GM21360 (cell line): ENCODE results near the gene FUNDC2.

Experiments
- ATAC-seq: cut with Tn5 transposase; IDR thresholded peaks from one replicate; pipeline ENCODE4 v1.9.1; 2021; ENCODE audit warnings: mild to moderate bottlenecking, moderate library complexity; ENCODE audit not compliant: unreplicated experiment

FUNDC2 gene

DNA sequence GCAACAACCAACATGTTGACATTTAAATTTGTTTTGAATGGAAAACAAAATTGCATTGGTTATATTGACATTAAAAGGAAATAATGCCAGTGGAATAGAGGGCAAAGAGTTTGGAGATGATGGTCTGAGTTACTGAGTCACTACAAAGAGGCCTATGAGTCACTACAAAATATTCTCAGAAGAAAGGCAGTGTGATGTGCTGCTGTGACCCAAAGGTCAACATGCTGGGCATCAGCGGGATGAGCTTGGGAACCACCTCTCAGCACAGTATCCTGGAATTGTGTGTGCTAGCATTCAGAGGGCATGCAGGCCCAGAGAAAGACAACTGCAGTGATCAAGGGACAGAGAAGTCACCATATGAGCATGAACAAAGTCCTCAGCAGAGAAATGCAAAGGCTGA is 41.5 kb downstream of the FUNDC2 start:
- no peak for ATAC-seq

DNA sequence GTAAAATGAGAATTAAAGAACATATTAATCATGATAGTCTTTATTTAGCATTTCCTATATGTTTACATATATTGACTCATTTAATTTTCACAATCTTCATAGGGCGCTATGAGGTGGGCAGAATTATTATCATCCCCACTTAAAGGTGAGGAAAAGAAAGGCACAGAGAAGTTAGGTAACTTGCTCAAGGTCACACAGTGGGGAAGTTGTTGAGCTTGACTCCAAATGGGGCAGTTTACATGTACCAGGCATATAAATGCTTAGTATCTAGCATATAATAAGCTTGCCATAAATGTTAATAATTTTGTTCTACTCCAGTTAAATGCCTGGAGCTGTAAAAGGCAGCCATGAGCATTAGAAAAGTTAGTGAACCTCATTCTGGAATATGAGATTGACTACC is 42.8 kb downstream of the FUNDC2 start:
- ATAC-seq, result no peak

DNA sequence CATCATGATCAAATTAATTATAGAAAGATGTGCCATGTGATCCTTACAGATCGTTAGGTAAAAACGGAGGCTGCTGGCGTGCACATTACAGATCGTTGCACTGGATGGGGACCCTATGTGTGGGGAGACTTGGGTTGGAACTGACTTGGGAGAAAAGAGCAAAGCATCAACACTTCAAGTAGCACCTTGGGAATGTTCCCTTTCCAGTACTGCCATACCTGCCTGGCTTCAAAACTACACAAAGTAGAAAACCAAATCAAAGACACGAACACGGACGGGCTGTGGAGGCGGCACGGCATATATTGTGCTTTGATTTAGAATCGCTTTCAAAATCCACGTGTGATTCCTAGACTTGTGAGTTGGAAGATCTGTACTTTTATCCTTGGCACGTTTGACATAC is 43.4 kb downstream of the FUNDC2 start:
- no peak for ATAC-seq

DNA sequence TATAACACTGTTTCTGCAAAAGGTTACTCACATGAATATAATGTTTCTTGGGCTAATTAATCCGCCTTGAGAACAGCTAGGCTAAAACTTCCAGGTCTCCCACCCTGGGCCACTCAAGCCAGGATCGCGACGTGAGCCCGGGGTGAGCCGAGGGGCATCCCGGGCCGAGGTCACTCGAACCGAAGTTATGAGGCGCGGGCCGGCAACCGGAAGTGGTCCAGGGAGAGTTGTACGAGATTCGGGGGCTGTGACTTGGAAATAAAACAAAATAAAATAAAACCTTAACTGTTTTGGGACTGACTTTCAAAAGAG is 44.0 kb downstream of the FUNDC2 start:
- ATAC-seq, result peak; percentile 25

DNA sequence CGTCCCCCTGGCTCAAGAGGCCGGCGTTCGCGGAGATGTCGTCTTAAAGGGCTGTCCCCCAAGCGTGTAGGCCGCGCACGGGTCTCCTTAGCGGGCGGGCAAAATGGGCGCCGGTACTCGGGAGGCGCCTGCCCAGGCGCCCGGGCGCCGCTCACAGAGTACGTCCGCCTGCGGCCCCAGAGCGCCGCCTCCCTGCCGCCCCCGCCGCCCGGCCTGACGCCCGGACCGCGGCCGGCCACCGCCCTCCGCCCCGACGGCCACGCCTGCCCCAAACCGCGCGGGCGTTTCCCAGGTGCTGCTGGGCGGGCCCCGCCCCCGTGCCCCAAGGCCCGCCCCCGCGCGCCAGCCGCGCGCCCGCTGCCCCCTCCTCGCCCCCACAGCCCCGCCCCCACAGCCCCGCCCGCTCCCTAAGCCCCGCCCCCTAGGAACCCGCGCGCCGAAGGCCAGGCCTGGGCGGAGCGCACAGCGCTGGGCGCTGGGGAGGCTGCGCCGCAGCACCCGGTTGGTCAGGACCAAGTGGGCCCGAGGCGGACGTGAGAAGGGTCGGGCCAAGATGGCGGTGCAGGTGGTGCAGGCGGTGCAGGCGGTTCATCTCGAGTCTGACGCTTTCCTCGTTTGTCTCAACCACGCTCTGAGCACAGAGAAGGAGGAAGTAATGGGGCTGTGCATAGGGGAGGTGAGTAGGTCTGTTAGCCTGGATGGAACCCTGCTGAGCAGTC is 44.5 kb downstream of the FUNDC2 start, which contains the start of the genes BRCC3, CMC4 and MTCP1:
Gene BRCC3 (plus strand): TSS at position 534 of the 719 bp plus-strand sequence. CDS start 20 bp downstream, at position 554.
Gene CMC4 (minus strand): TSS at position 162 of the 719 bp plus-strand sequence. CDS start 7,113 bp downstream, outside the sequence.
Gene MTCP1 (minus strand): TSS at position 162 of the 719 bp plus-strand sequence. CDS start 5,126 bp downstream, outside the sequence.
- peak; percentile 81 for ATAC-seq

DNA sequence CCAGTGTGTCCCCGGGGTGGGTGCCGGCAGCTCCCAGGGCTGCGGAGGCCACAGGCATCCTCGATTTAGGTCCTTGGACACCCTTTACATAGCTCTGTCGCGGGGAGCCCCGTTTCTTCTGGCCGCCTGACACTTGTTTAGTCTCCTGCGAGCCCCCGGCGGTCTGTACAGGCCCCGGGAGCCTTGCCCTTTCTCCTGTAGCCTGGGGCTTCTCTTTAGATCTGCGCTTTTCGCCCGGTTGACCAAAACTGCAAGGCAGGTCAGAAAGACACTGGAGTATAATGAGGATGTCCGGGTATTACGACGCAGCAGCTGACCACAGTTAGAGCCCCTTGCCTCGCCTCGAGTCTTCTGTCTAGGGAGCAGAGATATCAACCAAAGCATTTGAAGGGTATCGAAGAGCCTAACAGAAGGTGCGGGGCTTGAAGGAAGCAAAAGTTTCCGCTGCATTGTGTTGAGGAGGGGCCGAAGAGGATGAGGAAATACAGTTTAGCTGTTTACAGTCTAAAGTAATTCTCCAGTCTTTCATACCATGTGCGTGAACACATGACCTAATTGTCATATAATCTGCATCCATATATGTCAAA is 45.1 kb downstream of the FUNDC2 start:
- no peak for ATAC-seq

DNA sequence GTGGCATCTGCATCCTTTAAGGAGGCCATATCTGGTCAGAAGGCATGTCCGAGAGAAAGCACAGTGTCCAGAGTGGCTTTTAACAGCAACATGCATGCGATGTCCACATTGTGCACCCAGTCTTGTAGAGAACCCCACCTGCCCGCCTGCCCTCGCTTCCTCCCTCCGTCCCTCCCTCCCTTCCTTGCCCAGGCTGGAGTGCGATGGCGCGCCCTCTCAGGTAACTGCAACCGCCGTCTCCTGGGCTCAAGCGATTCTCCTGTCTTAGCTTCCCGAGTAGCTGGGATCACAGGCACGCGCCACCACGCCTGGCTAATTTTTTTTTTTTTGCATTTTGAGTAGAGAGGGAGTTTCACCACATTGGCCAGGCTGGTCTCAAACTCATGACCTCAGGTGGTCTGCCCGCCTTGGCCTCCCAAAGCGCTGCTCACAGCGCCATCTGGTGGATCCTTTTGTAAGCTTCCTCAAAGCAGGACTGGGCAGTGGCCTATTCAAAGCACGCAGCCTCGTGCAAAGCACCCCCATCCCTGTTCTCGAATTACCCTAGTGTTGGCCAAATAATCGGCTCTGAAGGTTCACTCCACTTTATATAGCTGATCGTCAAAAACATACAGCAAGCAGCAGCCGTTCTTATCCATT is 59.7 kb downstream of the FUNDC2 start:
- ATAC-seq, result no peak

DNA sequence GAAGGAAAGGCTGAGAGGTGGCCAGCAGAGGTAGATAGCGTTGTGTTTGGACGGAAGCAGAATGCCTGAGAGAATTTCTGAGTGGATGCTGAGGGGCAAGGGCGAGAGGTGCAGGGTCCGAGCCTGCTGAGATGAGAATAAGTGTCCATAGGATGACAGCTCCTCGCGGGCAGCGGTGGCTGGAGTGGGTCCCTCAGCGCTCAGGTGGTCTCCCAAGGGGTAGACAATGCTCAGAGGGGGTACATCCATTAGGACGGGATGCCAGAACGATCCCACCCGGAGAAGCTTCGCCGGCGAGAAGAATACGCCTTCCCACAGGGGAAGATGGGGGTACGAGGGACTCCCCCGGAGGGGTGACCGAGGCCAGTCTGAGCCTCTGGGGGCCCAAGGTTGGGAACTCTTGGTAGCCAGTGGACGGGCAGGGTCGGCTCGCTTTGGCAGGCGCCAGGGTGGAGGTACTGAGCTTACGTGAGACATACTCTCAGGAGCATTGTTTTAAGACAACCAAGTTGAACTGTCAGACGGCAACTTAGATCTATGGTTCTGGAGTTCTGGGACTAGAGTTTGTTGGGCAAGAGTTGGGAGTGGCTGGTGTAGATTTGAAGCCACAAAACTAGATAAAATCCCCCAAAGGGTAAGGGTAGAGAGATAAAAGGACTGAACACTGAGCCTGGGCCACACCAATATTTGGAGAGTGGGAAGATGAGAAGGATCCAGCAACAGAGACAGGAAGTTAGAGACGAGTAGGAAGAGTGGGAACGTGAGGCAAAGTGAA is 60.5 kb downstream of the FUNDC2 start:
- ATAC-seq, result no peak

DNA sequence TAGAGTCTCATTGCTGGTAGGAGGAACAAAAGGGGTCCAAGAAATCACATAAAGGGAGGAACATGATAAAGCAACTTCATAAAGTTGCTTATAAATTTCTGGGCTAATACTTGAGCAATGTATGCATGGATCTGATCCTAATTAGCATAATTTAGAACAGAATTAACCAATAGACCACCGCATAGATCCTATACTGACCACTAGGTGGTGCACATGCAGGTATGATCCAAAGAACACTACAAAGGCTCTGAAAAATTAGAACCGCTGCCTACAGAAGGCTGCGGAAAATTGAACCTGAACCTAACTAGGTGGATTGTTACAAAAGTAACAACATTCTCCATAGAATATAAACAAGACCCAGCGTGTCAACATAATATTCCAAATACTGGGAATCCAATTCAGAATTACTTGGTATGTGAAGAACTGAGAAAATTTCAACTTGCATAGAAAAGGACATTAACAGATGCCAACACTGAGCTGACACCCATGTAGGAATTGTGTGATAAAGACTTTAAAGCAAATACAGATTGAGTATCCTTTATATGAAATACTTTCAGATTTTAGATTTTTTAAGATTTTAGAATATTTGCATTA is 67.9 kb downstream of the FUNDC2 start:
- peak; percentile 84 for ATAC-seq

DNA sequence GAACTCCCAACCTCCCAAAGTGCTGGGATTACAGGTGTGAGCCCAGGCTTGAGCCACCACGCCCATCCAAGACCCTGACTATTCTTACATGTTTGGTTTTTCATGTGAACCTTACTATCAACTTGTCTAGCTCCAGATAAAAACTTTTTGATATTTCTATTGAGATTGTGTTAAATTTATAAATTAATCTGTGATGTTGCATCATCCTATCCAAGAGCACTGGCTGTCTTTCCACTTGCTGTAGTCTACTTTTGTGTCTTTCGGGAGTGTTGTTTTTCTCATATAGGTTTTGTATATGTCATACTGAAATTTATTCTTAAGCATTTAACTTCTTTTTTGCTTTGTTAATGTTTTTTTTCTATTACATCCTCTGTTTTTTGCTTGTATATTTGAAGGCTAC is 79.3 kb downstream of the FUNDC2 start:
- ATAC-seq, result no peak

DNA sequence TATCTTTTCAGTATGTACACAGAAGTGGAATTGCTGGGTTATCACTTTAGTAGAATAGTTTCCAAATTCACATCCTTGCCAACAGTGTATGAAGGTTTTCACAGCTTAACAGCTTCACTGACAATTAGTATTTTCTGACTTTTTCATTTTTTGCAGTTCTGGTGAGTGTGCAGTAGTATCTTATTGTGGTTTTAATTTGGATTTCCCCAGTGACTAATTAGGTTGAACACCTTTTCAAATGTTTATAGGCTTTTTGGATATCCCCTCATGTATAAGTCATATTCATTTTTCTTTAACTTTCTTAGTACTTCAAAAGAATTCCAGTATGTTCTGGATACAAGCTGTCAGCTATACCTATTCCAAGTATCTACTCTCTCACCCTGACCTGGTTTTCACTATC is 81.8 kb downstream of the FUNDC2 start:
- no peak for ATAC-seq
